PFSK-1 (cell line): ENCODE data around the gene UBAP1L.

Source experiments
- POLR2AphosphoS5 ChIP-seq: IDR thresholded peaks from 2 replicates; pipeline ENCODE4 v1.6.1; 2012; ENCODE audit warnings: low read depth, mild to moderate bottlenecking, control low read depth, low read length, moderate library complexity
- TAF1 ChIP-seq: IDR thresholded peaks from 2 replicates; pipeline ENCODE4 v1.6.1; 2012; ENCODE audit warnings: low read length, control low read depth, borderline replicate concordance; ENCODE audit not compliant: insufficient read depth

DNA sequence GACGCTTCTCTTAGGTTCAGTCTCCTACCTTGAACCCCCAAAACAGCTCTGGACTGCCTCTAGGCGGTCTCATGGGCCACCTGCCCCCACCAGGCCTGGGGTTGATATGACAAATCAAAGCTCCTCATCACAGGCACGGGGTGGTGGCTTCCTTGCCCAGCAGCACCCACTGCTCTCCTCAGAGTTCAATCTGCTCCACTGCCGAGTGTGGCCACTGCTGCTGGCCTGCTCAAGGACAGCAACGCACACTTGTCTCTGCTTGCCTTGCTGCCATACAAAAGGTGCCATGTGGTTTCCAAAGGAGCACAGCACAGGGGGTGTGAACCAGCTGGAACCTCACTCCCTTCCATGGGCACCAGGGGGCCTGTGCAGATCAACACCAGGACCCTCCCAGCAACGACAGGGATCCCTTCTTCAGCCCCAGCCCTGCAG lies 28.3 kb downstream of the UBAP1L start:
- TF ChIP-seq POLR2AphosphoS5 (no peak), TAF1 (no peak)
